ENCODE data around the gene GRWD1. TPM values are rescaled to one million over a fixed set of nuclear protein-coding genes. Genes with fewer than 3 reads are reported as not detected.

The GRWD1 gene
- polyA plus RNA-seq, 1 experiment: 20.0 TPM

DNA sequence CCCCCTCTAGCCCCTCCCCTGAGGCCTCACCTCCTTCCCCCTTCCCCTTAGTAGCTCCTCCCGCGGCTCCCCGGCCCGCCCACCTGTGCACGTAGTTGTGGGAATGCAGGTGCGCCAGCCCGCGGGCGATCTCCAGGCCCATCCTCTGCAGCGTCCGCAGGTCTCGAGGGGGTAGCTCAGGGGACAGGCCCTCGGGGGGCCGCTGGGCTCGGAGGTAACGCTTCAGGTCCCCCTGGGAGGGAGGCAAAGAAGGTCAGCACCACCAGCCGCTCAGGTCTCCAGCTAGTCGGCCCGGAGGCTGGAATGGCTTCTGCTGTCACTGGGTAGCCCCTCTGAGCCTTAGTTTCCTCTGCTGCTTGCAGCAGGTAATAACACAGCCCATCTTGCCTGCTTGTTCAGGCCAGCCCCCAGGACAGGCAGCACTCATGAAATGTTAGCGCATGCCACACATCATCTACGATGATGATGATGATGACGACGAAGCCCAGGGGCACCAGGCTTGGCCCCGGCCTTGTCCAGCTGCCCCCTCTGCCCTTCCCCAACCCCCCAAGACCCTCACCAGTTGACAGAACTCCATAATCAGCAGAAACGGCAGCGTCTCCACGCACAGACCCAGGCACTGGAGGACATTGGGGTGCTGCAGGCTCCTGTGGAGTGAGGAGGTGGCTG is 56.7 kb downstream of the GRWD1 start:
- no peak overlapping the region for H3K4me3 ChIP-seq (ENCODE audit: low read depth, low read length)
- ChIA-PET CTCF (interaction anchor here (1.0 kb wide), 1 partner anchor 82 kb away, joined by 6 read pairs; no protein-coding TSS in a partner anchor), POLR2A (no interaction called here)
- no peak for DNase-seq (ENCODE audit: low read depth)
- TF ChIP-seq, protein P1, sequence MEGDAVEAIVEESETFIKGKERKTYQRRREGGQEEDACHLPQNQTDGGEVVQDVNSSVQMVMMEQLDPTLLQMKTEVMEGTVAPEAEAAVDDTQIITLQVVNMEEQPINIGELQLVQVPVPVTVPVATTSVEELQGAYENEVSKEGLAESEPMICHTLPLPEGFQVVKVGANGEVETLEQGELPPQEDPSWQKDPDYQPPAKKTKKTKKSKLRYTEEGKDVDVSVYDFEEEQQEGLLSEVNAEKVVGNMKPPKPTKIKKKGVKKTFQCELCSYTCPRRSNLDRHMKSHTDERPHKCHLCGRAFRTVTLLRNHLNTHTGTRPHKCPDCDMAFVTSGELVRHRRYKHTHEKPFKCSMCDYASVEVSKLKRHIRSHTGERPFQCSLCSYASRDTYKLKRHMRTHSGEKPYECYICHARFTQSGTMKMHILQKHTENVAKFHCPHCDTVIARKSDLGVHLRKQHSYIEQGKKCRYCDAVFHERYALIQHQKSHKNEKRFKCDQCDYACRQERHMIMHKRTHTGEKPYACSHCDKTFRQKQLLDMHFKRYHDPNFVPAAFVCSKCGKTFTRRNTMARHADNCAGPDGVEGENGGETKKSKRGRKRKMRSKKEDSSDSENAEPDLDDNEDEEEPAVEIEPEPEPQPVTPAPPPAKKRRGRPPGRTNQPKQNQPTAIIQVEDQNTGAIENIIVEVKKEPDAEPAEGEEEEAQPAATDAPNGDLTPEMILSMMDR (IDR thresholded peaks at IDR 0.05; ENCODE audit: insufficient read depth, low read depth, low read length): no peak
- H3K36me3 ChIP-seq (ENCODE audit: control insufficient read depth, insufficient read depth, low read length): no peaks in the 10 kb centered on the region
- peaks cover 14% of the 10 kb centered on the region for H3K27me3 ChIP-seq (ENCODE audit: control insufficient read depth, insufficient read depth, low read length)

GRCh38 chr19:48506138-48506733 is 60.5 kb downstream of the GRWD1 start:
- POLR2A ChIA-PET: interaction anchor here (0.6 kb wide), 2 partner anchors 16 to 174 kb away, joined by 11 to 14 read pairs; no protein-coding TSS in a partner anchor
- TF ChIP-seq, protein P1 (IDR thresholded peaks at IDR 0.05; ENCODE audit: insufficient read depth, low read depth, low read length): peak; percentile 55

More at GRCh38 chr19:48506138-48506733, 60.5 kb downstream of the GRWD1 start:
- CTCF ChIA-PET: interaction anchor here (0.7 to 7.8 kb wide), 17 partner anchors 10 to 235 kb away, joined by 3 to 226 read pairs (median 4); partner anchors contain the start of gene KDELR1
- Histone ChIP-seq H3K36me3 (ENCODE audit: control insufficient read depth, insufficient read depth, low read length) (no peaks in the 10 kb centered on the region), H3K27me3 (ENCODE audit: control insufficient read depth, insufficient read depth, low read length) (peaks cover 4% of the 10 kb centered on the region), H3K4me3 (ENCODE audit: low read depth, low read length) (no peak overlapping the region)
- no peak for DNase-seq (ENCODE audit: low read depth)

Other genes starting within 250 kb of the GRWD1 start
- gene CARD8, start 190.1 kb upstream of the GRWD1 start, polyA plus RNA-seq (2011; rRNA removed): 15.0 and 16.1 TPM in 2 replicates
- gene ZNF114, start 175.9 kb upstream of the GRWD1 start, polyA plus RNA-seq (2011; rRNA removed): 0.07 and 0.13 TPM in 2 replicates
- gene EMP3, start 120.4 kb upstream of the GRWD1 start, polyA plus RNA-seq (2011; rRNA removed): 351 and 472 TPM in 2 replicates
- gene TMEM143, start 82.0 kb upstream of the GRWD1 start, polyA plus RNA-seq (2011; rRNA removed): 5.7 and 9.9 TPM in 2 replicates
- gene SYNGR4, start 81.6 kb upstream of the GRWD1 start, polyA plus RNA-seq (2011; rRNA removed): not detected in 2 replicates
- gene KDELR1, start 54.4 kb upstream of the GRWD1 start, polyA plus RNA-seq (2011; rRNA removed): 237 and 273 TPM in 2 replicates
- gene GRIN2D, start 52.3 kb upstream of the GRWD1 start, polyA plus RNA-seq (2011; rRNA removed): 0.36 and 0.64 TPM in 2 replicates
- 0.31 and 0.34 TPM in 2 replicates for gene KCNJ14, start 9.6 kb downstream of the GRWD1 start, polyA plus RNA-seq (2011; rRNA removed)
- 40.5 and 65.8 TPM in 2 replicates for gene CYTH2, start 23.4 kb downstream of the GRWD1 start, polyA plus RNA-seq (2011; rRNA removed)
- gene LMTK3, start 65.9 kb downstream of the GRWD1 start, polyA plus RNA-seq (2011; rRNA removed): 0.04 TPM in 1 of 2 replicates, not detected in the other
- 0.25 TPM in 1 of 2 replicates, not detected in the other for gene SULT2B1, start 106.2 kb downstream of the GRWD1 start, polyA plus RNA-seq (2011; rRNA removed)
- not detected in 2 replicates for gene SPACA4, start 160.8 kb downstream of the GRWD1 start, polyA plus RNA-seq (2011; rRNA removed)
- 0.16 TPM in 1 of 2 replicates, not detected in the other for gene FAM83E, start 169.1 kb downstream of the GRWD1 start, polyA plus RNA-seq (2011; rRNA removed)
- 1,260 and 1,324 TPM in 2 replicates for gene RPL18, start 173.2 kb downstream of the GRWD1 start, polyA plus RNA-seq (2011; rRNA removed)
- 5.6 and 9.2 TPM in 2 replicates for gene SPHK2, start 173.5 kb downstream of the GRWD1 start, polyA plus RNA-seq (2011; rRNA removed)
- 4.3 and 5.3 TPM in 2 replicates for gene DBP, start 191.4 kb downstream of the GRWD1 start, polyA plus RNA-seq (2011; rRNA removed)
- 3.0 and 3.2 TPM in 2 replicates for gene CA11, start 200.2 kb downstream of the GRWD1 start, polyA plus RNA-seq (2011; rRNA removed)
- 0.10 and 0.11 TPM in 2 replicates for gene NTN5, start 227.0 kb downstream of the GRWD1 start, polyA plus RNA-seq (2011; rRNA removed)
- not detected in 2 replicates for gene FUT2, start 250.0 kb downstream of the GRWD1 start, polyA plus RNA-seq (2011; rRNA removed)

All from BJ (cell line).